NCI-H2227 treated with DMSO at 0.1 percent for 48 hours (cell line): Measurements from ENCODE around the gene NEDD9.

ENCODE experiments used
- DNase-seq: peaks from one replicate; lab custom pipeline; 2025; lab: John Stamatoyannopoulos, UW

The NEDD9 gene

DNA sequence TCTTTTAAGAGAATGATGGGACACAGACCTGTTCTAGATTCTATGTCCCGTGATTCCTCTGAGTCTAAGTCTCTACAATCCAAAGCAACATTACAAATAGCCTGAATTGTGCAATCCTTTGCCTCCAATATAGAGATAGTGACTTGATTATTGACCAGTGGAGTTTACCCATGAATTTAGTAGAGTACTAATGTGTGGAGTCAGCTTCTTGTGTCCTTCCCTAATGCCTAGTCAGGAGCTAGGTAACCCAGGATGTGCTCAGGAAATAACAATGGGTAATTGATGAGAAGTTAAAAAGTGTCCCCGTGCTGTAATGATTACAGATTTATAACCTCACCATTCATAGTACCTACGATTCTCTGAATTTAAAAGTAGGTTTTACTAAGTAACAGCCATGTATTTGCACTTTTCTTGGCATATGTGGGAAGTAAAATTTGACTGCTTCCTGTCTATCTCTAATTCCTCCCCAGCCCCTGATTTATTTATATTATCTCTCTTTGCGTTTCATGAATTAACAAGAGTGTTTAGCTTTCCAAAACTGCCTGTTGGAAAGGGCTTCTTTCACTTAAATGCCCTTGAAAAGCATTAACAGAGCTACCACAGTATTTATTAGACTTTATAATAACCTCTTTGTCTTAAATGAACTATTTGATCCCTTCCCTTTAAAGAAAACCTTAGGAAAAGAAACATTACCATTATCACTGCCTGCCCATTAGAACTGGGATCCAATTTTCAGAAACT lies 30.5 kb downstream of the NEDD9 start:
- no peak for DNase-seq

DNA sequence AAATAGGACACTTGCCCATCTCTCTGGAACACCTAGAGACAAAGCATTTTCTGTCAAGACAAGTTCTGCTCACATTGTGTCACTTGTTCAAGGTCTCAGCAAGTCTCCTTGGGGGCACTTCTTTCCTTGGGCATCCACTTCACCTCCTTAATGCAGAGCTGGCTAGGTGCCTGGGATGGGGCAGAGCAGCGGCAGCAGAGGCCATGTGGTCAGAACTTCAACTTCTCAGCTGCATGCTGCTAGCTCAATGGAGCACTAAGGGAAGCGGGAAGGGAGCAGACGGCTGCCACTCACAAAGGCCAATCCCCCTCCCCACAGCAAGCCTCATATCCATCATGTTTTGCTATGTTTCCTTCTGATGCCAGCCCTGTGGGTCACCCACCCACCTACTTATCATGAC lies 31.5 kb downstream of the NEDD9 start:
- no peak for DNase-seq

DNA sequence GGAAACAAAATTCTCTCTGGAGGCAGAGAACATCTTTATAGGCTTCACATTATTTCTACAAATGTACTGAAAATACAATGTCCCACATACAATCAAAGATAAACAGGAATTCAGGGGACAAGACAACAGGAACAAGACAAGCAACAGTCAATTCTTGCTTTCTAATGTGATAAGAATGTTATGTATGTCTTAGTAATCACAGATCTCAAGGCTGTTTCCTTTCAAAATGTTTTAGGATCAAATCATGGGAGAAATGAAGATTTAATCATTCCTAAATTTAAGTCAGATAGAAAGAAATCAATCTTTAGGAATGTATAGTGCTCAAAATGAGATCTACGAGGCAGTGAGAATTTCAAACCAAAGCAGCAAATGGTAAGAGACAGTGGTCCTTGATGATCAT lies 32.1 kb downstream of the NEDD9 start:
- DNase-seq: no peak

DNA sequence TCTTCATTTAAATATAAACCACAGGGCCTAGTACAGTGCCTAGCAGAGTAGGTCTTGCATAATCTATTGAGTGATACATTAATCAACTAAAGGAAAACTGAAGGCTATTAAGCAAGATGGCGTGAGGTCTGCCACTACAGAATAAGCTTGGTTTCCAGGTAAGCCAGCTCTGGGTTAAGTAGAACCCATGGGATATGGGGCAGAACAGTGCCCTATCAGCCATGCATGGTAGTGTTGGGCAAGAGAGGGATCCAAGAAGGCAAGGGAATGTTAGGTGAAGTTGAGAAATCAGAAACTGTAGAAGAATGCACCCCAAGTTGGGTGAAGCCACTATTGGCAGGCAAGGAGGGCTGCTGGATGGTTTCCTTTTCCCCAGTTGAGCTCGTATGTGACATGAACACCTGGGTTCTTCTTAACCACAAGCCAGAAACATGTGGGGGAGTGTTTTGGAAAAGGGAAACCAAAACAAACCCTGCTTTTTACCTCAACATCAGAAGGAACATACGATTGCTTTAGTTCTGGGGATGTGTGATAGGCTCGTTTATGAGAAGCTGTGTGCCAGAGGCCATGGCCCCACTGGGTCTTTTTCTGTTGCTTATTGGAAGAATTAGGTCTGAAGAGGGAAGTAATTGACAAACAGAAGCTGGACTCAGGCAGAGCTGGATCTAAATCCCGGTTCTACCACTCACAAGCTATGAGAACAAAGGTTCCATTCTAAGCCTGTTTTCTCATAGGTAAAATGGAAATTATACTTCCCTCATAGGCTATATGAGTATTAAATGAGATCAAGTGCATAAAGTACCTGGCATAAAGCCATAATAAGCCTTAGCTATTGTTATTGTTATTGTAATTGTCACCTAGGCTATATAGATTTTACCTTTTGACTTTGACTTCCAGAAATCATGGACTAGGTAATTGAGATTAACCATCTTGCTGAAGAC lies 33.5 kb downstream of the NEDD9 start:
- DNase-seq: no peak

DNA sequence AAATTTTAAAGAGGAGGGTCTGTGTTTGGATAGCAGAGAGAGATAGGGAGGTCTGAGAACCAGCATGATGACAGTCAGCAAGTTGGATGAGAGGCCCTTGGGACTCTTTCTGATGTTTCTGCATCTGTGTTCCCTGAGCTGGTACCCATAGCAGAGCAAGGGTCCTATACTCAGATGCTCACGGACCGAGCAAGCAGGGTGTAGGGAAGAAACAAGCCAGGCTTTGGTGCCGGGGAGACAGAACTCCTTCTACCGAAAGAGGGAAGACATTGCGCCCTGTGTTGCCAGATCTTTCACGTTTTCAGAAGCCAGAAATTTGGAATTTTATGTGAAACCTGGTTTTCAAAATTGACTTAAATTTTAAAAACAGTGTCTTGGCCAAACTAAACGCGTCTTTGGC lies 34.6 kb downstream of the NEDD9 start:
- no peak for DNase-seq

- DNase-seq: no peak
Measured at GRCh38 chr6:11197175-11197536, 35.3 kb downstream of the NEDD9 start.

DNA sequence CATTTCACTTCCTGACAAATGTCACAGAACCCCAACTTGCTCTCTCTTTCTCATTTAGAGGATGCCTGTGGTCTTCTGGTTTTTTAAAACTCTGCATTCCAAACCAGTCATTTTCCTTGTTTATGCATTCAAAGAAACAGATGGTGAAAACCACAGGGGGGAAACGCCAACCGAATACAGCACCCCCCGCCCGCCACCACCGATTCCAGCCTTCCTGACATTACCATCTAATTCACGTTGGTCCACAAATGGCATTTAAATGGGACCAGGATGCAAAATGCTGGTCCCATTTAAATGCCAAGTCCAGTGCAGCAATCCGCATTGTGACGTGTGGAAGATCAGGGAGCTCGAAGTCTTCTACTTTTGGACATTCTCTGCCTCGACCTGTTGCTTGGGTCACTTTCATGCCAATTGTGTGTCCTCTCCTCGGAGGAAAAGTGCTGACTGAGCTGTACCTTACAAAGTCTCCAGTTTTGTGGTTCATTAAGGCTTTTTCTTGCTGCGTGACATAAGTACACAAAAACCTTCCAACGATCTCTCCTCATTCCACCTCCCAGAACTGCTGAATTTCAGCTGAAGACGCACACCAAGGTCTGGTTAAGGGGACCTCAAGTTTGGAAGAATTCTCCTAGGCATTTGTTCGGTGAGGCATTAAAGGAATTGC lies 35.8 kb downstream of the NEDD9 start:
- no peak for DNase-seq

DNA sequence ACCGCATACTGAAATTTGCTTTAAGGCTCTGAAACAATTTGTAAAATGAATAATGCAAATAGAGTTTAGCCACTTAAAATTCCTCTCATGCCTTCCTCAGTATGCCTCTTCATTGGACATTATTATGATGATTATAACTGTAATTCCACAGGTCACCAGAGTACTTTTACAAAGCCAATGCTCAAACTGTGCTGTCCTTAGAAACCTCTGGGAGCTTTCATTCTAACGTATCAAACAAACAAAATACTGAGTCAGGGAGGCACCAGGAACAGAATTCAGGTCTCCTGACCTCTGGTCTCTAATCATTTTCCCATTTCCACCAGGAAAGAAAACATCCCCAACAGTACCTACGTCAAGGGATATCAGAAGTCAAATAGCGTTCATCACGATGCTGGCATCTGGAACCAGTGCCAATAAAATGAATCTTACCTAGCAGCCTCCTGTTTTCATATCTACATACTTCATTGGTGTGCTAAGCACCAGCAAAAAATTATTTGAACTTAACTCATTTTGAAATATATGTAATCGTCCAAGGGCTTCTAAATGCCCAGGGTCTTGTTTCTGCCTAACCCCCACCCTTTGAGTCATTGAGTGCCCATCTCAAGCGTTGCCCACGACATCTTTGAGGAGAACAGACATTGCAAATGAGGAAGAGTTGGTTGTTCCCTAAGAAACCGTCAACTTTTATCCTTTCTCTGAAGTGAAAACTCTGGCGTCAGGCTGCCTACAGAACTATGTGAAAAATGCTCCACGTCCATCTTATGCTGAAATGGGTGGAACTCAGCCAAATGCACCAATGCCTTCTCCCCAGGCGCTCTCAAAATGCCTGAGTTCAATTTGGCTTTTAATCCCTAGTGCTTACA lies 37.9 kb downstream of the NEDD9 start:
- no peak for DNase-seq

GRCh38 chr6:11193434-11193833 lies 39.0 kb downstream of the NEDD9 start:
- DNase-seq: no peak

GRCh38 chr6:11192167-11192566 lies 40.3 kb downstream of the NEDD9 start:
- no peak for DNase-seq

DNA sequence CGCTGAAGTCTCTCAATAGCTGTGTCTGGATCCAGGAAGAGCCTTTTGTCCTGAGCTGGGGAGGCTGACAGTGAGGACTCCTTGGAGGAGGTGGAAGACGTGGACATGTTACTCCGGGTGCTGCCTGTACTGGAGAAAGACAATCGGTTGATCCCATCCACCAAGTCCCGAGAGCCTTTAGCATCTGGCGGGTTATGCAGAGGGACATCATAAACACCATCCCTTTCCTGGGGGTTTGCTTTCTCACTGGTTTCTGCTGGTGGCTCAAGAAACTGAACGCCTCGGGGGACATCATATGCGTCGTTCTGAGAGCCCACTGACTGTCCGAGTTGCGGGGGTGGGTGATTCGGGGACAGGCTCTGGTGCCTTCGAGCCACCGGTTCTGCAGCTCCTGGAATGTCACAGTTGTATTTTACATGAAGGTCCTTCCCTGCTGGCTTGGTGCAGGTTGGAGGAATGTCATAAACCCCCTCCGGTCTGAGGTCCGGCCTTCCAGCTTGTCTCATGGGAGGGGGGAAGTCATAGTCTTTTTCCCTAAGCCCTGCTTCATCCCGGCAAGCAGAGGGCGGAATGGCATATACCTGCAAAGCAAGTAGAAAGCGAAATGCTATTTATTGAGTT lies 41.7 kb downstream of the NEDD9 start:
- DNase-seq: no peak

- no peak for DNase-seq
Measured at GRCh38 chr6:11189865-11190624, 42.4 kb downstream of the NEDD9 start.

GRCh38 chr6:11188161-11188915 lies 44.1 kb downstream of the NEDD9 start:
- DNase-seq: no peak

DNA sequence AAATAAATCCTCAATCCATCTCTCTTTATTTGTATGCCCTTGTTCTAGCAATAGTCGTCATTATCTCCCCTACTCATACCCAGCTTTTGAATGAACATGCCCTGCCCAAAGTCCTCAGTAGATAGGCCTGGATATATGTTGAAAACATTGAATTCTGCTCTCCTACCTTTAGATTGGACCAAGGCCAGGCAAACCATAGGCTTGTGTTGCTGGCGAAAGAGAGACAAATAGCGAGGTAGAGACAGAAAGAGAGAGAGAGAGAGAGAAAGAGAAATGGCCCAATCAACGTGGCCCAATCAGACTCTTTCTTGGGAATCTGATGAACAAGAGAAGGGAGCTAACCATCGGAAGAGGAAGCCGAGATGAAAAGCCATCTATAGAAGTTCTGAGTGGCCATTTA lies 45.2 kb downstream of the NEDD9 start:
- DNase-seq: no peak

DNA sequence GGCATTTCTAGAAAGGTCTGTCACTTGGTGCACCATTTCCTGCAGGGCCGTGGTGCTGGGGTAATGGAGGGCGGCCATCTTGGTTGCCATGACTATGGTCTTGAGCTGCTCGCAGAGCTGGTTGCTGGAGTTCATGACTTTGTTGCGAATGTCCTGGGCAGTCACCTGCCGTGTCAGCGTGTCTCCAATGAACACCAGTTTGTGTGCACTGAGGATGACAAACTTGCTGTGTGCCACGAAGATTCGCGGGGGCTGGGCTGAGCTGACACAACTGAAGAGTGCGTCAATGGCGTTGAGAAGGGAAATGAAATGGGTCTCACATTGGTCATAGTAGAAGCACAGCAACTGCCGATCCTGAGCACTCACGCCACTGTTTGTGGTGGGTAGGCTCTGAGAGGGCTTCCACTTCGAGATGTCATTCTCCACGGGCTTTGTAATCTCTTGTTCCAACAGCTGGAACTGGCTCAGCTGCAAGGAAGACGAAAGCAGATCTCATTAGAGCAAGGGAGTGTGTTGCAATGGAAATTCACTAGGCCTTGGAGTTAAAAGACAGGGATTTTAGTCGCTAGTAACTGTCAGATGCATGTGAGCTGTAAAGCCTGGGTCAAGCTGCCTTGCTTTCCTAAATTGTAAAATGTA lies 47.1 kb downstream of the NEDD9 start:
- no peak for DNase-seq

DNA sequence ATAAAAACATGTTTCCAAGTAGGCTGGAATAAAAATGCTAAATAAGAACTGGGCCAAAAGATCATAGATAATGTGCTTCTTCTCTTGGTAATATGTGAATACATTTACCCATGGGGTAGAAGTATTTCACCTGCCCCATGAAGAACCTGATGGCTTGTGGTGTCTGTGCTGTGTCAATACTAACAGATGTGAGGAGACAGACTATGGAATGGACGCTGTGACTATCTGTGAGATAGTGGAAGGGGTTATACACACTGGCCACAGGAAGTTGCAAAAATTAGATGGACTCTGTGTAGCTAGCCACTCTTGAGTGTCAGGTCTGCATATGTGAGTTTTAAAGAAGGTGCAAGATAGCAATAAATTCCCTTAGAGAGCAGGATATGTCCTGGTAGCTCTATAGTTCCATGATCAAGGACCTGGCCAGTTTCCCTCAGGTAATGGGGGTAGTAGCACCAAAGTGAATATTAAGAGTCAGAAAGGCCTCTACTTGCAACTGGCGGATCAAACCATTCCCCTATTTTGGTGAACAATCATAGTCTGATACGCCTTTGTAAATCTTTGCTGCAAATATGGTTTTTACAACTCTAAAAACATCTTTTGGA lies 48.6 kb downstream of the NEDD9 start:
- DNase-seq: no peak

DNA sequence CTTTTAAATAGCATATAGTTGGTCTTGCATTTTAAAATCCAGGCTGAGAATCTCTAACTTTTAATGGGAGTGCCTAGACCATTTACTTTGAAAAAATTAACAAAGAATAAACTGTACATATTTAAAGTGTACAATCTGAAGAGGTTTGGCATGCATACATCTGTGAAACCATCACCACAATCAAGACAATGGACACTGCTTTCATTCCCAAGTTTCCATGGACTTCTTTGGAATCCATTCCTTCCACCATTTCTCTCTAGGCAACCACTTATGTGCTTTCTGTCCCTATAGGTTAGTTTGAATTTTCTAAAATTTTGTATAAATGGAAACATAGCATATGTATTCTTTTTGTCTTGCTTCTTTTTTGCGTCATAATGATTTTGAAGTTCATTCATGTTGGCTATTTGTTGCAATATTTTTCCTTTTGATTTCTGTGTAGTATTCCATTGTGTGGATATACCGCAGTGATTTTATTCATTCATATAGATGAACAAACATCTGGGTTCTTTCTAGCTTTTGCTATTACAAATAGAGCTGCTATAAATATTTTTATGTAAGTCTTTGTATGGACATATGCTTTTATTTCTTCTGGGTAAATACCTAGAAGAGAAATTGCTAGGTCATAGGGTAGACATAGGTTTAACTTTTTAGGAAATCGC lies 50.9 kb downstream of the NEDD9 start:
- DNase-seq: no peak

GRCh38 chr6:11179419-11180202 lies 52.9 kb downstream of the NEDD9 start:
- DNase-seq: no peak
